LNCAP (cell line): ENCODE results near the gene PGGHG.

Experiments used
- CTCF ChIP-seq: fragments of 450-650 bp; IDR thresholded peaks from 2 replicates; pipeline ENCODE4 v1.5.1; 2017; ENCODE audit warnings: mild to moderate bottlenecking

The PGGHG gene

GRCh38 chr11:335779-336658 lies 47.1 kb downstream of the PGGHG start:
- no peak for TF ChIP-seq CTCF

GRCh38 chr11:336659-337198 lies 47.8 kb downstream of the PGGHG start:
- TF ChIP-seq CTCF, result no peak

- no peak for TF ChIP-seq CTCF
Measured at GRCh38 chr11:337711-338110, 48.8 kb downstream of the PGGHG start.

GRCh38 chr11:339963-340362 lies 51.0 kb downstream of the PGGHG start:
- no peak for TF ChIP-seq CTCF

GRCh38 chr11:340539-341512 lies 51.9 kb downstream of the PGGHG start:
- no peak for TF ChIP-seq CTCF

- TF ChIP-seq CTCF, result no peak
Measured at GRCh38 chr11:342328-342727, 53.4 kb downstream of the PGGHG start.

- TF ChIP-seq CTCF, result no peak
Measured at GRCh38 chr11:344836-345578, 56.1 kb downstream of the PGGHG start.
